Muscle of back (tissue), 11 donors: ENCODE results near the gene NRROS. TPM values are rescaled to one million over a fixed set of nuclear protein-coding genes. Genes with fewer than 3 reads are reported as not detected.
A peak's percentile ranks its signal among the peaks of the same experiment; 100 is the strongest.

ENCODE experiments used
- DNase-seq, 3 donors: peaks; one replicate each; pipeline versions ENCODE4 v3.0.0 to v3.0.0-alpha.2; 2013
- polyA plus RNA-seq, 10 donors: library from polyadenylated mRNA; unstranded; fragments of 120-200 nt; gene quantifications; one replicate each; pipeline ENCODE4 v1.2.1, GENCODE V29; 2013; ENCODE audit not compliant: insufficient read length in 10 of 10

The NRROS gene
- polyA plus RNA-seq, 10 donors: 3.9 to 6.8 (median 5.3) TPM

GRCh38 chr3:196677353-196677752 is 37.9 kb downstream of the NRROS start:
- no peak for DNase-seq

- no peak for DNase-seq
Observed at GRCh38 chr3:196677931-196678330, 38.4 kb downstream of the NRROS start.

GRCh38 chr3:196684548-196685407 is 45.3 kb downstream of the NRROS start:
- DNase-seq: peak; percentile 48 to 83 (median 70)

GRCh38 chr3:196686436-196686835 is 46.9 kb downstream of the NRROS start:
- DNase-seq: no peak

- DNase-seq: peak in 1 of 3 donors; percentile 36
Observed at GRCh38 chr3:196688349-196688748, 48.9 kb downstream of the NRROS start.

- DNase-seq: no peak
Observed at GRCh38 chr3:196689941-196690660, 50.6 kb downstream of the NRROS start.

GRCh38 chr3:196691386-196691785 is 51.9 kb downstream of the NRROS start:
- no peak for DNase-seq

- DNase-seq: no peak
Observed at GRCh38 chr3:196694202-196694638, 54.7 kb downstream of the NRROS start.

- no peak for DNase-seq
Observed at GRCh38 chr3:196694941-196695848, 55.7 kb downstream of the NRROS start.

- DNase-seq: no peak
Observed at GRCh38 chr3:196695849-196696226, 56.3 kb downstream of the NRROS start.

- DNase-seq: no peak
Observed at GRCh38 chr3:196697270-196697669, 57.8 kb downstream of the NRROS start.

- DNase-seq: no peak
Observed at GRCh38 chr3:196699749-196700148, 60.3 kb downstream of the NRROS start.

- no peak for DNase-seq
Observed at GRCh38 chr3:196700801-196701200, 61.3 kb downstream of the NRROS start.

GRCh38 chr3:196706327-196706726 is 66.8 kb downstream of the NRROS start:
- no peak for DNase-seq

- DNase-seq: no peak
Observed at GRCh38 chr3:196706731-196707130, 67.2 kb downstream of the NRROS start.

- no peak for DNase-seq
Observed at GRCh38 chr3:196707566-196707965, 68.1 kb downstream of the NRROS start.

GRCh38 chr3:196708467-196708866 is 69.0 kb downstream of the NRROS start:
- no peak for DNase-seq

Other genes starting within 250 kb of the NRROS start
- 10 to 100 TPM; 13.4 to 24.3 (median 19.5) TPM for gene UBXN7, start 207.3 kb upstream of the NRROS start, polyA plus RNA-seq
- 10 to 100 TPM in 5 of 10 donors, 1 to 10 TPM in 5; 7.1 to 11.9 (median 10.0) TPM for gene RNF168, start 135.9 kb upstream of the NRROS start, polyA plus RNA-seq
- 1 to 10 TPM; 1.2 to 6.4 (median 1.9) TPM for gene SMCO1, start 124.3 kb upstream of the NRROS start, polyA plus RNA-seq
- 10 to 100 TPM in 7 of 10 donors, 1 to 10 TPM in 3; 7.0 to 11.7 (median 10.4) TPM for gene WDR53, start 71.1 kb upstream of the NRROS start, polyA plus RNA-seq
- gene FBXO45, start 71.0 kb upstream of the NRROS start, polyA plus RNA-seq: 10 to 100 TPM; 12.6 to 19.5 (median 14.6) TPM
- 1 to 10 TPM; 1.6 to 4.4 (median 1.9) TPM for gene CEP19, start 72.6 kb downstream of the NRROS start, polyA plus RNA-seq
- 10 to 100 TPM; 13.6 to 23.2 (median 17.5) TPM for gene PIGX, start 72.7 kb downstream of the NRROS start, polyA plus RNA-seq
- gene PAK2, start 100.2 kb downstream of the NRROS start, polyA plus RNA-seq: 10 to 100 TPM; 45.2 to 66.3 (median 53.6) TPM
- gene SENP5, start 228.2 kb downstream of the NRROS start, polyA plus RNA-seq: 10 to 100 TPM; 12.9 to 25.3 (median 16.7) TPM